ENCODE data around the gene SPRED2. TPM values are rescaled to one million over a fixed set of nuclear protein-coding genes. Genes with fewer than 3 reads are reported as not detected.

The SPRED2 gene, protein sequence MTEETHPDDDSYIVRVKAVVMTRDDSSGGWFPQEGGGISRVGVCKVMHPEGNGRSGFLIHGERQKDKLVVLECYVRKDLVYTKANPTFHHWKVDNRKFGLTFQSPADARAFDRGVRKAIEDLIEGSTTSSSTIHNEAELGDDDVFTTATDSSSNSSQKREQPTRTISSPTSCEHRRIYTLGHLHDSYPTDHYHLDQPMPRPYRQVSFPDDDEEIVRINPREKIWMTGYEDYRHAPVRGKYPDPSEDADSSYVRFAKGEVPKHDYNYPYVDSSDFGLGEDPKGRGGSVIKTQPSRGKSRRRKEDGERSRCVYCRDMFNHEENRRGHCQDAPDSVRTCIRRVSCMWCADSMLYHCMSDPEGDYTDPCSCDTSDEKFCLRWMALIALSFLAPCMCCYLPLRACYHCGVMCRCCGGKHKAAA
- 1 to 10 TPM; 5.6 to 9.6 TPM for total RNA-seq

DNA sequence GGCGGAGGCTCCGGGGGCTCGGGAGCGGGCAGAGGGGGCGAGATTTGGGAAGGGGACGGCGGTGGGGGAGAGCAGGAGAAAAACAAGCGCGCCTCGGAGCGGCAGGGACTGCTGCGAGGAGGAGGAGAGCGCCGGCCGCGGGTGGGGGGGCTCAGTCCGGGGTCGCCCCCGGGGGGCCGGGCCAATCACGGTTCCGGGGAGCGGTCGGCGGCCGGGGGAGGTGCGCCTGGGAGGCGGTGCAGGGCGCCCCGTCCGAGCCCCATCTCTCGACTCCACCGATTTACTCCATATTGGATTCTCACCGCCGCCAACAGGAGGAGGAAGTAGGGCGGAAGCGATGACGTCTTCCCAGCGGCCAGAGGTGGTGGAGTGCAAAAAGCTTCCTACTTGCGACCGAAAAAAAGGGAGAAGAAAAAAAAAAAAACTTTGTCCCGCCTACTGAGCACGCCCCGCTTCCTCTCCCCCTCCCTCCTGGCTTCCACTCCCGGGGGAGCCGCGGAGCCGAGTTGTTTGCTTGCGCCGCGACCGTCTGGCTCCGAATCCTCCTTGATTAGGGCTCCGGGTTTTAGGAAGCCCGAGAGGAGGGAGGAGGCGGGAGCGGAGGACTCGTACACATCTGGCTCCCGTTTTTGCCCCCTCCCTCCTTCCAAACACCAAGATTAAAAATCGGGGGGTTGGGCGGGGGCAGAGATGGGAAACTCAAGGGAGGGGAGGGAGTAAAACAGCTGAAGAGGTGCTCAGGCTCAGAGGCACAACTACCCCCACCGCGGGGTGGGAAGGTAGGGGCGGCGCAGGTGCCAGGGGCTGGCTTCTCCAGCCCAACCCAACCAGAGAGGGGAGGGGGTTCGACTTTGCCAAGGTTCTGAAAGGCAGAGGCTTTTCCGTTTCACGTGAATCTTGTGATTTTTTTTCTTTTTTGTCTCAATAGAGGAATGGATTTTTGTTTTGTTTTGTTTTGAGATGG is at the start of gene SPRED2:
TSS of gene SPRED2 (minus strand) at position 373 of the 964 bp plus-strand sequence. CDS start 612 bp downstream, outside the sequence.
- Mint-ChIP-seq H3K4me1 (peaks cover 14% of the 10 kb centered on the region), H3K36me3 (ENCODE audit: low read depth) (no peaks in the 10 kb centered on the region), H3K27ac (peak within 1 kb of the TSS; percentile 66), H3K4me3 (peak within 1 kb of the TSS; percentile 84), H3K27me3 (peaks cover 19% of the 10 kb centered on the region), H3K9me3 (no peaks in the 10 kb centered on the region)
- ATAC-seq (replicated peaks) = peak; percentile 50

DNA sequence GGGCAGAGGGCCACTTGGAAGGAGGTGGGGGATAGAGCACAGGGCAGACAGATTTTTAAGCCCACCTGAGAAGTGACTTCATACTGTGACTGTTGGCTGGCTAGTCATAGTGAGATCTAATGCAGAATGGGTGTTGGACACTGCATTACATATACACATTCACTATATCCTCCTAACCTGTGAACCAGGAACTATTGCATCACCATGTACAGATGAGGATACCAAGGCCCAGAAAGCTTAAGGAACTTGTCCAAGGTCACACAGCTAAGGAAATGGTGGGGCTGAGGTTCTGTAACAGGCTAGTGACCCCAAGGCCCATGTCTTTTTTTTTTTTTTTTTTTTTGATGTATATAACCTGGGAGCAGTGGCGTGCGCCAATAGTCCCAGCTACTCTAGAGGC is 49.6 kb upstream of the SPRED2 start:
- Mint-ChIP-seq H3K9me3 (no peaks in the 10 kb centered on the region), H3K27ac (no peak overlapping the region), H3K27me3 (peaks cover 22% of the 10 kb centered on the region), H3K4me1 (no peaks in the 10 kb centered on the region), H3K36me3 (ENCODE audit: low read depth) (no peaks in the 10 kb centered on the region), H3K4me3 (no peak overlapping the region)
- no peak for ATAC-seq (replicated peaks)

DNA sequence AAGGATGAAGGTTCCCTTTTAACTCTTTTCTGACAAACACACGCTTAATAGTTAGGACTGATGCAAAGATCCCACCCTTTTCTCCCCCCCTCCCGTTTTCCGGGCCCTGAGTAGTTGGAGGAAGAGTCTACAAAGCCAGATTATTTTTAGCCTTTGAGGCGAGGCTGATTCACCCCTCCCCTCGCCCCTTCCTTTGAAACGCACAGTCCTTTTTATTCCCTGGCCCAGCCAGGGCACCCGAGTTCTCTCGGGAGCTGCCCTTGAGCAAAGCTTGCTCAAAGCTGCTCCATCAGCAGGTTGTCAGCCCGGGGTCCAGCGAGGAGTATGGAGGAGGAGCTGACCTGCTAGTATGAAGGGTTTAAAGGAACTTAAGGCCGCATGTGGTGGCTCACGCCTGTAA is 47.1 kb upstream of the SPRED2 start:
- Mint-ChIP-seq H3K27me3 (peaks cover 23% of the 10 kb centered on the region), H3K4me3 (no peak overlapping the region), H3K9me3 (peaks cover 5% of the 10 kb centered on the region), H3K36me3 (ENCODE audit: low read depth) (no peaks in the 10 kb centered on the region), H3K27ac (no peak overlapping the region), H3K4me1 (no peaks in the 10 kb centered on the region)
- ATAC-seq (replicated peaks) = no peak

DNA sequence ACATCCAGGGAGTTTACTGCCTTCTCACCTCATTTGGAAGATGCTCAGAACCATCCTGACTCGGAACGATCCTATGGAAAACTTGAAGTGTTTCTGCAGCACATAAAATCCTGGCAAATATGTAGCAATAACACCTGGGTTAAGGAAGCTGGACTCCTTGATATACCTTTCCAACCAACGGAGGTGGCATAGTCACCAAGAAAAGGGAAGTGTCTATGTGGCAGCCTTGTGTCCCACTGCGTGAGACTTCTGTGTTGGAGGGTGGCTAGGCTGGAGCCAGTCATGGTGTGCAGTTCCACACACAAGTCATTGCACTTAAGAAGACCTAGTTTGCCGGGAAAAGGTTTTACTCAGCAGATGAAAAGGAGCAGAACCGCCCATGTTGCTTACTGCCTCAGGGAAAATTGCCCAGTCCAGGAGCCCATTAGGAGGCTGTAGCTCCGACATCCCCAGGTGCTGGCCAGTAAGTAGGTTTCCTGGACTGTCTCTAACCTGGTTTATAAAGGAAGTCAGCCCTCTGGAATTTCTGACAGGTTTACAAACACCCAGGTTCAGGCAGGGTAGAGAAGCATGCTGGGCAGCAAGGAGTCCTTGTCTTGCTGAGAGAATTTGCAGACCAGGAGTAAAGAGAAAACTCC is 46.2 kb upstream of the SPRED2 start:
- peaks cover 18% of the 10 kb centered on the region for H3K27me3 Mint-ChIP-seq
- ATAC-seq (replicated peaks) = no peak

DNA sequence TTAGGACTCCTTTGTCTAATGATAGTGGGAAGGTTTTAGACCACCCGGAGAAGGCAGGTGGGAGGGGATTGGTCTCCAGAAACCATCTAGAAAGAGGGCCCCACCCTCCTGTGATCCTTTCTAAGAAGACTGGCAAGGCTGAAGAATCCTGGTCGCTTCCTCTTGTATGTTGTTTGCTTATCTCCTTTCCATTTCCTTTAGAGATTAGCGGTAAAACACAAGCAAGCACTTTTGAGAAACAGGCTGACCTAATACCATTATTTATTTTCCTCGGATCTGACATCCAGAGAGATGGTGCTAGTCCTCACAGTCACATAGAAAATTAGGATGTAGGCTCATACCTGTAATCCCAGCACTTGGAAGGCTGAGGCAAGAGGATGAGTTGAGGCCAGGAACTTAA is 45.2 kb upstream of the SPRED2 start:
- Mint-ChIP-seq H3K4me3 (no peak overlapping the region), H3K9me3 (peaks cover 11% of the 10 kb centered on the region), H3K4me1 (no peaks in the 10 kb centered on the region), H3K36me3 (ENCODE audit: low read depth) (no peaks in the 10 kb centered on the region), H3K27ac (no peak overlapping the region), H3K27me3 (peaks cover 11% of the 10 kb centered on the region)
- ATAC-seq (replicated peaks) = no peak

More for the DNA sequence above, 46.2 kb upstream of the SPRED2 start:
- H3K9me3 Mint-ChIP-seq = peaks cover 11% of the 10 kb centered on the region
- H3K27ac Mint-ChIP-seq = no peak overlapping the region
- H3K4me1 Mint-ChIP-seq = no peaks in the 10 kb centered on the region
- H3K36me3 Mint-ChIP-seq (ENCODE audit: low read depth) = no peaks in the 10 kb centered on the region
- no peak overlapping the region for H3K4me3 Mint-ChIP-seq

DNA sequence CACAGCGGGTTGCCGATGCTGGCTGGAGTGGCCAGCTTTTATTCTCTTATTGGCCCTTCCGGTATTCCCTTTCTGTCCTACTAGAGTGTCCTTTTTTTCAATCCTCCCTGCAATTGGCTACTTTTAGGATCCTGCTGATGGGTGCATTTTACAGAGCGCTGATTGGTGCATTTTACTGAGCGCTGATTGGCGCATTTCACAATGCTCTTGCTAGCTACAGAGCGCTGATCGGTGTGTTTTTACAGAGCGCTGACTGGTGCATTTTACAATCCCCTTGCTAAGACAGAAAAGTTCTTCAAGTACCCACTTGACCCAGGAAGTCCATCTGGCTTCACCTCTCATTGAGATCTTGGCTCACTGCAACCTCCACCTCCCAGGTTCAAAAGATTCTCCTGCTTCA is 44.4 kb upstream of the SPRED2 start:
- Mint-ChIP-seq H3K4me3 (no peak overlapping the region), H3K36me3 (ENCODE audit: low read depth) (no peaks in the 10 kb centered on the region), H3K9me3 (peaks cover 11% of the 10 kb centered on the region), H3K4me1 (no peaks in the 10 kb centered on the region), H3K27ac (no peak overlapping the region), H3K27me3 (peaks cover 11% of the 10 kb centered on the region)
- no peak for ATAC-seq (replicated peaks)

DNA sequence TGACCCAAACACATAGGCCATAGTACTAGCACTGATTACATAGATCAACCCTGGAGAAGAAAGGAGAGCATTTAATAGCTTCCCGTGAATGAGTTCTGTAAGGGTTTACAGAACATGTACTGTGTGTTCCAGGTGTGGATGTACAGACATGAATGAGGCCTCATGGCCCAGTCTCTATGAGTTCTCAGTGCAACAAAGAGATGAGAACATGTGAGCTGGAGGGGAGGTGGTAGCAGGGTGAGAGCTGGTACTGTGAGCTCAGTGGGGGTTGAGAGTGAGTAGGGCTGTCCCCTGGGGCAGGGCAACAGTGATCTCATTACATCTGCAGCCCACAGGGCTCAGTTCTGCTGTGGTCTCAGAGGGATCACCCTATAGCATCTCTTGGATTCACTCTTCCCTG is 42.6 kb upstream of the SPRED2 start:
- Mint-ChIP-seq H3K27me3 (peaks cover 7% of the 10 kb centered on the region), H3K9me3 (peaks cover 11% of the 10 kb centered on the region), H3K36me3 (ENCODE audit: low read depth) (no peaks in the 10 kb centered on the region), H3K4me3 (no peak overlapping the region), H3K4me1 (no peaks in the 10 kb centered on the region), H3K27ac (no peak overlapping the region)
- ATAC-seq (replicated peaks) = no peak

DNA sequence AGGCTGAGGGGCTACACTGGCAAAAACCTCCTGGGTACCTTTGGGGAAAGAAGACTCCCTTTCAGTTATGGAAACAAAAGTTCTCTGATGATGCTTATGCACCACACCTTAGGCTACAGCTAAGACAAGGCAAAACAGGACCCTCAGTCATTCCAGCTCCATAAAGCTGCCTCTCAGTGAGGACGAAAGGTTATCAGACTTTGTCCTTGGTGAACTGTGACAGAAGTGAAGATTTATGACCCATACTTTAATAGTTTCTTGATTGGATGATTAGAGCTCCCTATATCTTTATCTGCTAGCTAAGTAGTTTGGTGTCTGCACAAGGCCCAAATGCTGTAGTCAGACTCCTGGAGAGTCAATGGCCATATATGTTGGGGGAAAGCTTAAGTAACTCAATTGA is 40.6 kb upstream of the SPRED2 start:
- Mint-ChIP-seq H3K27me3 (peaks cover 4% of the 10 kb centered on the region), H3K9me3 (peaks cover 11% of the 10 kb centered on the region), H3K4me3 (no peak overlapping the region), H3K27ac (no peak overlapping the region), H3K36me3 (ENCODE audit: low read depth) (no peaks in the 10 kb centered on the region), H3K4me1 (no peaks in the 10 kb centered on the region)
- no peak for ATAC-seq (replicated peaks)

DNA sequence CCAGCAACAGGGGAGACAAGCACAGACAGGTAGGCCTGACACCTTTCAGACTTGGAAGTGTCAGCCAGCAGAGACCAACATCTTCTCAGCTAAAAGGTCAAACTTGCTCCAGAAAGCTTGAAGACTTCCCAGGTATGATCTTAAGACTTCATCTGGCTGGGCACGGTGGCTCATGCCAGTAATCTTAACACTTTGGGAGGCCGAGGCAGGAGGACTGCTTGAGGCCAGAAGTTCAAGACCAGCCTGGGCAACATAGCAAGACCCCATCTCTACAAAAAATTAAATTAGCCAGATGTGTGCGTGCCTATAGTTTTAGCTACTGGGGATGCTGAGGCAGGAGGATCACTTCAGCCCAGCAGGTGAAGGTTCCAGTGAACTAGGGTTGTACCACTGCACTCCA is 39.0 kb upstream of the SPRED2 start:
- Mint-ChIP-seq H3K9me3 (peaks cover 14% of the 10 kb centered on the region), H3K36me3 (ENCODE audit: low read depth) (no peaks in the 10 kb centered on the region), H3K4me1 (no peaks in the 10 kb centered on the region), H3K27ac (no peak overlapping the region), H3K4me3 (no peak overlapping the region), H3K27me3 (peaks cover 4% of the 10 kb centered on the region)
- ATAC-seq (replicated peaks) = no peak

DNA sequence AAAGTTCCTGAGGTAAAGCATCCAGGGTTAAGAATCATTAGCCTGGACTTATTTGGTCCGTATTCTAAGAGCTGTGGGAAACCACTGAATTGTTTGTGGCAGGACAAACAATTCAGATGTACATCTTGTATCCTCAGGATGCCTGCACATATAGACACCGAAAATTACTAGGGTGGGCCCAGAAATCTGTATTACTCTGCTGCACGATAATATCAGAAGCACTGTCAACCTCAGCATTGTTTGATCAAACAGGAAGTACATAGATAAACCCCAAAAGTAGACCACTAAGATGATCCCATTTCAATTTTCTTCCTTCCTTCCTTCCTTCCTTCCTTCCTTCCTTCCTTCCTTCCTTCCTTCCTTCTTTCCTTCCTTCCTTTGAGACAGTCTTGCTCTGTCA is 34.2 kb upstream of the SPRED2 start:
- peaks cover 3% of the 10 kb centered on the region for H3K9me3 Mint-ChIP-seq
- H3K36me3 Mint-ChIP-seq (ENCODE audit: low read depth) = no peaks in the 10 kb centered on the region
- peaks cover 6% of the 10 kb centered on the region for H3K27me3 Mint-ChIP-seq
- H3K4me1 Mint-ChIP-seq = no peaks in the 10 kb centered on the region
- no peak overlapping the region for H3K27ac Mint-ChIP-seq
- no peak overlapping the region for H3K4me3 Mint-ChIP-seq
- no peak for ATAC-seq (replicated peaks)

DNA sequence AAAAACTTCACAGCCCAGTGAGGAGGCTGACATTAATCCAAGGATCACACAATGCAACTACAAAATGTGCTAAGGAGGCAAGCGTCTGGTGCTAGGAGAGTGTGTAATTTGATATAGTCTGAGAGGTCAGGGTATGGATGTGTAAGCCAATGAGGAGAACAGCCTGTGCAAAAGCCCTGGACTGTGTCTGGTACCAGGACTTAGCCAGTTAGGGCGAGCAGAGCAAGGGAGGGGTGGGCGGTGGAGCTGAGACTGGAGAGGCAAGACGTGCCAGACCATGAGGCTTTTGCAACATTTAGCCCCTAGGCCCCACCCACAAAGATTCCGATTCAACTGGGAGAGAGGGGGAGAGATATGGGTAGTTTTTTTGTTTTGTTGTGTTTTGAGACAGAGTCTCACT is 33.5 kb upstream of the SPRED2 start:
- Mint-ChIP-seq H3K9me3 (peaks cover 7% of the 10 kb centered on the region), H3K27ac (no peak overlapping the region), H3K36me3 (ENCODE audit: low read depth) (no peaks in the 10 kb centered on the region), H3K4me3 (no peak overlapping the region), H3K27me3 (peaks cover 12% of the 10 kb centered on the region), H3K4me1 (no peaks in the 10 kb centered on the region)
- ATAC-seq (replicated peaks) = no peak

DNA sequence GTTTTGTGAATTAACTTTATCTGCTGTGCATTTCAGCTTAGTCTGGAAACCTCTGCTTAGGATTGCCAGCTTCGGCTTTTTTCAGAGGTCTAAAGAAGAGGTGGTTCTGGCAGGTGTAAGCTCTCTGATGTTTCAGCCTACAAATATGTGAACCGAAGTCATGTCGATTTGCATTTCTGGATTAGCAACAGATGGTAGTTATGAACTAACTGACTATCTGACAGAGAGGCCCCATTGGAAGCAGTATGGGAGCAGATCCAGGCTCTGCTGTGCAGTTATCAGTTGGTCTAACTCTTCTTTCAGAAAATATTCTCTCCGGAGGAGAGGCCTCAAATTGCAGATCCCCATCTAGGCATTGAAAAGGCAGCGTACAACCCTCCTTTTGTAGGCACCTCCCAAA is 32.7 kb upstream of the SPRED2 start:
- ATAC-seq (replicated peaks) = no peak

DNA sequence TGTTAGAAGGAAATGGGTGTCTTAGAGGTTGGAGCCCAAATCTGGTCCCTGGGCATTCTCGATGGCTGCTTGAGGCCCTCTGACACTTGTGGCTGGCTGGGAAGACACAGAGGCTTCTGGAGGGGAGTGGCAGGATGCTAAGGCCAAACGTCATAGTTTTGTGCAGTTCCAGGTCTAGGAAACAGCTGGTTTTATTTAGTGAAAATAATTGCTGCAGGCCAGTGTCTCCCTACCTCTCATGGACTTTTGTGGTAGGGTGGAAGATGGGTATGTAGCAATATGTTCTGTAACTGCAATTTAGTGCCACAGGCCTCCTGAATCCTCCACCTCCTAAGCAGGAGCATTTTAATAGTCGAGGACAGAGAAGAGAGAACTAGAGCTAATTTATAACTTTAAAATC is 32.2 kb upstream of the SPRED2 start:
- Mint-ChIP-seq H3K9me3 (peaks cover 7% of the 10 kb centered on the region), H3K4me1 (no peaks in the 10 kb centered on the region), H3K27me3 (peaks cover 19% of the 10 kb centered on the region), H3K36me3 (ENCODE audit: low read depth) (no peaks in the 10 kb centered on the region), H3K4me3 (no peak overlapping the region), H3K27ac (no peak overlapping the region)
- ATAC-seq (replicated peaks) = no peak

More for the DNA sequence above, 32.7 kb upstream of the SPRED2 start:
- no peak overlapping the region for H3K4me3 Mint-ChIP-seq
- H3K27ac Mint-ChIP-seq = no peak overlapping the region
- no peaks in the 10 kb centered on the region for H3K4me1 Mint-ChIP-seq
- peaks cover 7% of the 10 kb centered on the region for H3K9me3 Mint-ChIP-seq
- peaks cover 14% of the 10 kb centered on the region for H3K27me3 Mint-ChIP-seq
- H3K36me3 Mint-ChIP-seq (ENCODE audit: low read depth) = no peaks in the 10 kb centered on the region

DNA sequence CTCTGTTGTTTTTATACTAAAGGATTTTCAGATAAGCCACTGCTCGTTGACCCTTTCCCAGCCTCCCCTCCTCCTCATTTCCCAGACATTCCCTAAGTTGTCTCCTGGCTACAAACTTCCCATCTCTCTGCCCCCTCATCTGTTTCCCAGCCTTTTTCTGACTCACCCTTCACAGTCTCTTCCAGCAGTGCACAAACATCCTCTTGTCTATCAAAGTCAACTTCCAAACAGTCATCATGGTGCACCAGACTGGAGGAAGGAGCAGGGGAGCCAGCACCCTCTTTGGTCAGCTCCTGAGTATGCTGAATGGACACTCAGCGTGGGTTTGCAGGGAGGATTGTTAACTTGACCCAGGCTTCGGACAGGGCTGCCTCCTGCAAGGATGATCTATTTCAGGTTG is 26.6 kb upstream of the SPRED2 start:
- H3K27ac Mint-ChIP-seq = no peak overlapping the region
- no peaks in the 10 kb centered on the region for H3K36me3 Mint-ChIP-seq (ENCODE audit: low read depth)
- peaks cover 4% of the 10 kb centered on the region for H3K9me3 Mint-ChIP-seq
- H3K4me3 Mint-ChIP-seq = no peak overlapping the region
- H3K27me3 Mint-ChIP-seq = peaks cover 33% of the 10 kb centered on the region
- ATAC-seq (replicated peaks) = no peak
- no peaks in the 10 kb centered on the region for H3K4me1 Mint-ChIP-seq
